H1 (cell line): ENCODE measurements around the gene ARHGAP26. TPM values are rescaled to one million over a fixed set of nuclear protein-coding genes. Genes with fewer than 3 reads are reported as not detected.

ENCODE experiments used
- CTCF ChIA-PET: fragments of 300-600 bp; sonication (Branson Sonifier 250); formaldehyde crosslinking; loops from one replicate; lab custom pipeline; 2021; ENCODE audit not compliant: partially characterized antibody; lab: Charles Lee
- POLR2A ChIA-PET: fragments of 300-600 bp; sonication (Branson Sonifier 250); formaldehyde crosslinking; loops from one replicate; lab custom pipeline; 2021; ENCODE audit warnings: inconsistent platforms; ENCODE audit not compliant: partially characterized antibody; lab: Charles Lee
- DNase-seq, 2 experiments: peaks; one replicate each; pipeline versions ENCODE4 v3.0.0 to v3.0.0-alpha.2; 2010 to 2022; ENCODE audit warnings: low spot score in 2 of 2, low read depth in 1 of 2, mixed read lengths in 1 of 2
- FAIRE-seq: peaks from 2 replicates; lab custom pipeline; 2011; peaks lifted over from hg19 to GRCh38; lab: Jason Lieb, UNC
- H2AFZ ChIP-seq: 2 replicates; pipeline ENCODE4 v1.8.1; 2012; ENCODE audit warnings: low read length, inconsistent platforms
- H2AK5ac ChIP-seq: 2 replicates; pipeline ENCODE4 v1.6.1; 2013; ENCODE audit warnings: low read depth, low read length
- H2BK120ac ChIP-seq: replicated peaks from 2 replicates; pipeline ENCODE3; 2013; ENCODE audit warnings: low read depth, low read length, inconsistent platforms
- H2BK12ac ChIP-seq: 2 replicates; pipeline ENCODE4 v1.6.1; 2013; ENCODE audit warnings: low read depth, low read length
- H2BK15ac ChIP-seq: 2 replicates; pipeline ENCODE4 v1.6.1; 2013; ENCODE audit warnings: low read length
- H2BK20ac ChIP-seq: 2 replicates; pipeline ENCODE4 v1.6.1; 2013; ENCODE audit warnings: low read length
- H2BK5ac ChIP-seq: 2 replicates; pipeline ENCODE4 v1.6.1; 2013; ENCODE audit warnings: low read depth, low read length
- H3K14ac ChIP-seq: 2 replicates; pipeline ENCODE4 v1.6.1; 2013; ENCODE audit warnings: inconsistent platforms; ENCODE audit not compliant: insufficient read length
- H3K18ac ChIP-seq: 2 replicates; pipeline ENCODE4 v1.6.1; 2013; ENCODE audit warnings: low read length; ENCODE audit errors: extremely low read depth
- H3K23ac ChIP-seq: 2 replicates; pipeline ENCODE4 v1.6.1; 2013; ENCODE audit warnings: inconsistent platforms; ENCODE audit not compliant: insufficient read length
- H3K23me2 ChIP-seq: 2 replicates; pipeline ENCODE4 v1.6.1; 2013; ENCODE audit warnings: low read depth, low read length
- H3K27ac ChIP-seq: 2 replicates; pipeline ENCODE4 v1.6.1; 2011; ENCODE audit warnings: low read depth, low read length, inconsistent platforms
- H3K27me3 ChIP-seq, 4 experiments: replicated peaks in 1 of 4; 1 replicate in 1 of 4; 2 replicates in 3 of 4; pipeline versions ENCODE4 v1.6.1 to v1.8.1; 2011 to 2013; ENCODE audit warnings: low read length in 3 of 4, mild to moderate bottlenecking in 3 of 4, inconsistent platforms in 2 of 4, mixed read lengths in 2 of 4, moderate library complexity in 1 of 4; ENCODE audit not compliant: control insufficient read depth in 3 of 4, insufficient read depth in 3 of 4; ENCODE audit errors: extremely low read depth in 1 of 4
- H3K36me3 ChIP-seq, 4 experiments: 2 replicates each; pipeline versions ENCODE4 v1.6.1 to v1.8.1; 2011 to 2013; ENCODE audit warnings: mild to moderate bottlenecking in 4 of 4, low read length in 3 of 4, moderate library complexity in 2 of 4, control low read depth in 1 of 4, inconsistent platforms in 1 of 4; ENCODE audit not compliant: insufficient read depth in 4 of 4, control insufficient read depth in 2 of 4
- H3K4ac ChIP-seq: replicated peaks from 2 replicates; pipeline ENCODE3; 2013; ENCODE audit warnings: low read length, low read depth, mixed read lengths, inconsistent platforms; ENCODE audit not compliant: insufficient read length
- H3K4me1 ChIP-seq, 4 experiments: replicated peaks in 1 of 4; 1 replicate in 1 of 4; 2 replicates in 3 of 4; pipeline versions ENCODE4 v1.6.1 to v1.8.1; 2011 to 2013; ENCODE audit warnings: low read length in 3 of 4, inconsistent platforms in 2 of 4, mixed read lengths in 1 of 4; ENCODE audit not compliant: insufficient read depth in 4 of 4, control insufficient read depth in 3 of 4
- H3K4me2 ChIP-seq, 2 experiments: 2 replicates each; pipeline versions ENCODE4 v1.6.1 to v1.8.1; 2011 to 2013; ENCODE audit warnings: low read depth in 2 of 2, low read length in 2 of 2, control low read depth in 1 of 2, inconsistent platforms in 1 of 2, mild to moderate bottlenecking in 1 of 2; ENCODE audit not compliant: insufficient read depth in 1 of 2
- H3K4me3 ChIP-seq, 4 experiments: fragments of 200-600, 300-600 bp in 1 of 4; sonication (generic), shearing (Covaris generic), sonication (Bioruptor Twin) in 1 of 4; 2 replicates each; pipeline versions ENCODE4 v1.5.1 to v1.8.1; 2011 to 2016; ENCODE audit warnings: low read length in 4 of 4, low read depth in 3 of 4, control low read depth in 2 of 4, inconsistent platforms in 2 of 4, mild to moderate bottlenecking in 2 of 4, mixed read lengths in 1 of 4, moderate library complexity in 1 of 4; ENCODE audit not compliant: insufficient read depth in 2 of 4; ENCODE audit errors: extremely low read depth in 1 of 4
- H3K56ac ChIP-seq: replicated peaks from 2 replicates; pipeline ENCODE3; 2013; ENCODE audit warnings: low read depth, mild to moderate bottlenecking, mixed read lengths, low read length, inconsistent platforms; ENCODE audit not compliant: insufficient read length
- H3K79me1 ChIP-seq: 2 replicates; pipeline ENCODE4 v1.6.1; 2013; ENCODE audit warnings: low read depth, low read length, control low read depth
- H3K79me2 ChIP-seq, 2 experiments: 2 replicates each; pipeline versions ENCODE4 v1.6.1 to v1.8.1; 2012 to 2013; ENCODE audit warnings: low read length in 2 of 2, mild to moderate bottlenecking in 2 of 2, inconsistent platforms in 1 of 2; ENCODE audit not compliant: insufficient read depth in 2 of 2, control insufficient read depth in 1 of 2
- H3K9ac ChIP-seq, 4 experiments: replicated peaks in 1 of 4; 1 replicate in 1 of 4; 2 replicates in 3 of 4; pipeline versions ENCODE4 v1.6.1 to v1.8.1; 2011 to 2013; ENCODE audit warnings: low read depth in 3 of 4, low read length in 3 of 4, control low read depth in 2 of 4, mild to moderate bottlenecking in 2 of 4, moderate library complexity in 2 of 4, inconsistent platforms in 1 of 4; ENCODE audit errors: extremely low read depth in 1 of 4
- H3K9me3 ChIP-seq, 2 experiments: 2 replicates each; pipeline versions ENCODE4 v1.6.1 to v1.8.1; 2012 to 2013; ENCODE audit warnings: mild to moderate bottlenecking in 2 of 2, moderate library complexity in 2 of 2, control low read depth in 1 of 2, inconsistent platforms in 1 of 2, low read depth in 1 of 2, low read length in 1 of 2, mixed read lengths in 1 of 2; ENCODE audit not compliant: insufficient read depth in 2 of 2
- H4K20me1 ChIP-seq, 2 experiments: replicated peaks in 1 of 2; 2 replicates each; pipeline versions ENCODE3 to v1.8.1; 2011 to 2013; ENCODE audit warnings: inconsistent platforms in 2 of 2, low read length in 2 of 2, mild to moderate bottlenecking in 1 of 2; ENCODE audit not compliant: insufficient read depth in 2 of 2, control insufficient read depth in 1 of 2
- H4K5ac ChIP-seq: 2 replicates; pipeline ENCODE4 v1.6.1; 2013; ENCODE audit warnings: low read length, low read depth, mixed read lengths, inconsistent platforms; ENCODE audit not compliant: insufficient read length
- H4K8ac ChIP-seq: 2 replicates; pipeline ENCODE4 v1.8.0; 2013; ENCODE audit warnings: mild to moderate bottlenecking, moderate library complexity, low read length, inconsistent platforms; ENCODE audit not compliant: insufficient read depth; ENCODE audit errors: extremely low read depth
- H4K91ac ChIP-seq: replicated peaks from 2 replicates; pipeline ENCODE3; 2013; ENCODE audit warnings: low read length, mixed read lengths, inconsistent platforms; ENCODE audit not compliant: insufficient read length
- BRCA1 ChIP-seq: IDR thresholded peaks from 2 replicates; pipeline ENCODE4 v1.6.1; 2012; ENCODE audit warnings: low read depth, low read length, improper control_type of control experiment
- CEBPB ChIP-seq: IDR thresholded peaks from 2 replicates; pipeline ENCODE4 v1.6.1; 2012; ENCODE audit warnings: low read depth, low read length
- CHD1 ChIP-seq: IDR thresholded peaks from 2 replicates; pipeline ENCODE4 v1.6.1; 2012; ENCODE audit warnings: low read depth, low read length, improper control_type of control experiment
- CREB1 ChIP-seq: IDR thresholded peaks from 2 replicates; pipeline ENCODE4 v1.6.1; 2012; ENCODE audit warnings: inconsistent platforms
- FOSL1 ChIP-seq: IDR thresholded peaks from 2 replicates; pipeline ENCODE4 v1.6.1; 2011; ENCODE audit warnings: mild to moderate bottlenecking, low read depth, low read length, moderate library complexity; ENCODE audit not compliant: insufficient read depth
- JUND ChIP-seq: IDR thresholded peaks from 2 replicates; pipeline ENCODE4 v1.6.1; 2011; ENCODE audit warnings: mild to moderate bottlenecking, improper control_type of control experiment, low read length
- RNF2 ChIP-seq: fragments of 200-900, 300-1000 bp; sonication (generic); IDR thresholded peaks from 2 replicates; pipeline ENCODE4 v1.7.1; 2016; ENCODE audit warnings: borderline replicate concordance, low read depth, mild to moderate bottlenecking, antibody characterized with exemption, low read length; ENCODE audit not compliant: poor library complexity, severe bottlenecking; ENCODE audit errors: missing control alignments
- SIN3A ChIP-seq, 2 experiments: IDR thresholded peaks in 1 of 2; conservative IDR thresholded peaks in 1 of 2; 2 replicates each; pipeline ENCODE4 v1.6.1; 2011 to 2012; ENCODE audit warnings: low read length in 2 of 2, improper control_type of control experiment in 1 of 2, low read depth in 1 of 2, mild to moderate bottlenecking in 1 of 2
- SP4 ChIP-seq: IDR thresholded peaks from 2 replicates; pipeline ENCODE4 v1.6.1; 2012; ENCODE audit warnings: low read length, inconsistent platforms
- SUZ12 ChIP-seq: fragments of 200-600 bp; sonication (generic); IDR thresholded peaks from 2 replicates; pipeline ENCODE4 v1.6.1; 2012; ENCODE audit warnings: mild to moderate bottlenecking, inconsistent platforms, low read length, moderate library complexity, mixed read lengths
- TCF12 ChIP-seq: IDR thresholded peaks from 2 replicates; pipeline ENCODE4 v1.6.1; 2011; ENCODE audit warnings: low read depth, mild to moderate bottlenecking, low read length
- TEAD4 ChIP-seq: IDR thresholded peaks from 2 replicates; pipeline ENCODE4 v1.6.1; 2012; ENCODE audit warnings: low read depth, low read length, inconsistent platforms, mixed read lengths
- USF2 ChIP-seq: IDR thresholded peaks from 2 replicates; pipeline ENCODE4 v1.6.1; 2011; ENCODE audit warnings: low read length, improper control_type of control experiment
- YY1 ChIP-seq: IDR thresholded peaks from 2 replicates; pipeline ENCODE4 v1.6.1; 2011; ENCODE audit warnings: low read depth, mild to moderate bottlenecking, low read length
- WGBS, 2 experiments: shearing (Covaris generic) in 1 of 2; methylation state at CpG; one replicate each; pipeline versions ENCODE4 v1.1.6 to v1.1.7; 2013 to 2015; ENCODE audit warnings: low lambda C conversion rate in 2 of 2, mixed read lengths in 2 of 2, inconsistent platforms in 1 of 2, low coverage in 1 of 2, missing lambda C conversion rate in 1 of 2; ENCODE audit not compliant: insufficient replicate concordance in 2 of 2, insufficient coverage in 1 of 2, insufficient read length in 1 of 2; ENCODE audit errors: extremely low coverage in 1 of 2, missing lambda C conversion rate in 1 of 2; 5-methylcytosine and 5-hydroxymethylcytosine counted together
- polyA plus RNA-seq, 7 experiments: library from polyadenylated mRNA; depleted of rRNA in 3 of 7; stranded (reverse) in 5 of 7; unstranded in 2 of 7; fragments of >200 nt in 5 of 7; fragments of 200-250 nt in 2 of 7; gene quantifications; 1 replicate in 5 of 7; 2 replicates in 1 of 7; 4 replicates in 1 of 7; pipeline versions ENCODE4 v1.2.1 to v1.2.3, GENCODE V29; 2011 to 2013; ENCODE audit warnings: missing spikeins in 2 of 7, mixed read lengths in 2 of 7
- total RNA-seq: library from RNA; stranded (reverse); fragmentation: NEBNext Ultra II Directional; extraction: Animal tissue kit (Norgen Biotek cat#: 25700); gene quantifications from 2 replicates; pipeline ENCODE4 v1.2.1, GENCODE V29; 2021

The ARHGAP26 gene
- total and polyA plus RNA-seq, 2 of the 8 experiments (the other 6 are each of a cell fraction or from before 2014, with no cell fraction given) = 7.1 to 24.8 TPM

GRCh38 chr5:143188083-143188482 lies 417.9 kb downstream of the ARHGAP26 start:
- Histone ChIP-seq H3K56ac (no peak overlapping the region), H2AK5ac (no peak overlapping the region), H3K4me1 (no peaks in the 10 kb centered on the region), H3K36me3 (no peaks in the 10 kb centered on the region), H3K9me3 (no peaks in the 10 kb centered on the region), H4K5ac (no peak overlapping the region), H2AFZ (no peak overlapping the region), H2BK20ac (no peak overlapping the region), H3K27me3 (no peaks in the 10 kb centered on the region), H3K14ac (no peak overlapping the region), H3K4me2 (no peak overlapping the region), H2BK12ac (no peak overlapping the region), H3K4me3 (no peak overlapping the region), H3K23ac (no peak overlapping the region), H4K8ac (no peak overlapping the region), H2BK5ac (no peak overlapping the region), H3K27ac (no peak overlapping the region), H3K9ac (no peak overlapping the region), H3K79me1 (no peaks in the 10 kb centered on the region), H3K23me2 (no peaks in the 10 kb centered on the region), H2BK120ac (no peak overlapping the region), H3K79me2 (no peaks in the 10 kb centered on the region), H3K18ac (no peak overlapping the region), H2BK15ac (no peak overlapping the region), H3K4ac (no peak overlapping the region), H4K91ac (no peak overlapping the region), H4K20me1 (no peaks in the 10 kb centered on the region)
- no peak for FAIRE-seq
- no peak for DNase-seq
- POLR2A ChIA-PET = no interaction called here
- CTCF ChIA-PET = interaction anchor here (0.9 to 1.3 kb wide), 3 partner anchors 20 to 82 kb away, joined by 3 to 4 read pairs (median 4); no protein-coding TSS in a partner anchor
- 91% methylated on average over 2 of the region's 2 CpGs; no CpG with 5 or more reads in 1 of the 2 experiments for WGBS, 2 experiments
- TF ChIP-seq JUND (no peak), TCF12 (no peak), BRCA1 (no peak), USF2 (no peak), CREB1 (no peak), SUZ12 (no peak), CEBPB (no peak), FOSL1 (no peak), CHD1 (no peak), SP4 (no peak), YY1 (no peak), TEAD4 (no peak), RNF2 (no peak), SIN3A (conservative IDR thresholded peaks at IDR 0.05 in 1 of 2, IDR thresholded peaks at IDR 0.05 in 1 of 2; ENCODE audit: low read depth in 1 of 2, low read length in 2 of 2) (no peak)
